DMS53 treated with DMSO at 0.1 percent for 48 hours (cell line): ENCODE results near the gene TRPM2.

Source experiments
- DNase-seq: peaks from one replicate; lab custom pipeline; 2025; ENCODE audit not compliant: unreplicated experiment; lab: John Stamatoyannopoulos, UW

The TRPM2 gene

DNA sequence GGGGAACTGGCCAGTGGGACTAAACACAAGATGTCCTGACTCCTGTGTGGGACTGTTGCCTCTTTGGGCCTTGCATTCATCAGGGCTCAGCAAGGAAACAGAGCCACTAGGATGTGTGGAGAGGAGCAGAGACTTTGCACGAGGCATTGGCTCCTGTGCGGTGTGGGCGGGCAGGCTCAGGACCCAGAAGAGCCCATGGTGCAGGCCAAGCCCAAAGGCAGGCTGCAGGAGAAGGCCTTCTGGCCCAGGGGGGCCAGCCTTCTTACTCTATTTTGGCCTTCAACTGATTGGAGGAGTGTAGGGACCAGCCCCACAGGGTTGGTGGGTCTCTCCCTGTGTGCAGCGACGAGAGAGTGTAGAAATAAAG is 125.4 kb downstream of the TRPM2 start:
- no peak for DNase-seq

GRCh38 chr21:44479556-44480199 is 126.3 kb downstream of the TRPM2 start:
- DNase-seq = peak; percentile 4

GRCh38 chr21:44480200-44481053 is 127.0 kb downstream of the TRPM2 start:
- no peak for DNase-seq

GRCh38 chr21:44482581-44483287 is 129.3 kb downstream of the TRPM2 start:
- no peak for DNase-seq

GRCh38 chr21:44483288-44484237 is 130.1 kb downstream of the TRPM2 start:
- no peak for DNase-seq

- DNase-seq = no peak
Observed at GRCh38 chr21:44484498-44485253, 131.3 kb downstream of the TRPM2 start.

DNA sequence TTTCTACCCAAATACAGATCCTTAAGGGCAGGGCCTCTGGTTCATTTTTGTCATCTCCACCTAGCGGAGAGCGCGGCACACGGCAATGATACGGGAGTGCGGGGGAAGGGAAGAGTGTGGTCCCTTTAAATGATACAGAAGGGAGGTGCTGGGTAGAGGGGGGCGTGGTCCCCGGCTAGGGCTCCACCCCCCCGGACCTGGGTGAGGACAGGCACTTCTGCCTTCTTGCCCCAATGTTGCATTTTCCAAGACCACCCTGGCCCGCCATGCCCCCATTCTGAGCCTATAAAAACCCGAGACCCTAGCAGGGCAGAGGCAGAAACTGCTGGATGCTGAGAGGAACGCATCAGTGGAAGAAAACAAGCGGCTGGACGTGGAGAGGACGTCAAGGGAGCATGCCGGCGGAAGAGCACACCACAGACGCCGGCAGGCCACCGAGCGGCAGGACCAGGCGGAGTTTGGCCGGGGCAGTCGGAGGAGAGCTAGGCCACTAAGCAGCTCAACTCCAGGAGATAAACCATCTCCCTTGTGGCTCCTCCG is 131.9 kb downstream of the TRPM2 start:
- no peak for DNase-seq

DNA sequence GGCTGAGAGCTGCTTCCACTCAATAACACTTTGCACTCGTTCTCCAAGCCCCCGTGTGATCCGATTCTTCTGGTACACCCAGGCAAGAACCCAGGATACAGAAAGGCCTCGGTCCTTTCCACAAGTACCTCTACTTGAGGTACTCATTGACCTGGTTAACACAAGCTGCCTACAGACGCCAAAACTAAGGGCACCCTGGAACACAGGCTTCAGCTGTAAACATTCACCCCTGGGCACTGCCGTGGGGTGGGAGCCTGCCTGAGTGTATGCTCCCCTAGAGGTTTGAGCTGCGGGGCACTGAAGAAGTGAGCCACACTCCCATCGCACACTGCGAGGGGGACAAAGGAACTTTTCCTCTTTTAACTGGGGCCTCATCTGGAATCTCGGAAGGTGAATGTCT is 132.4 kb downstream of the TRPM2 start:
- DNase-seq = no peak

- DNase-seq = no peak
Observed at GRCh38 chr21:44486302-44486701, 132.9 kb downstream of the TRPM2 start.

DNA sequence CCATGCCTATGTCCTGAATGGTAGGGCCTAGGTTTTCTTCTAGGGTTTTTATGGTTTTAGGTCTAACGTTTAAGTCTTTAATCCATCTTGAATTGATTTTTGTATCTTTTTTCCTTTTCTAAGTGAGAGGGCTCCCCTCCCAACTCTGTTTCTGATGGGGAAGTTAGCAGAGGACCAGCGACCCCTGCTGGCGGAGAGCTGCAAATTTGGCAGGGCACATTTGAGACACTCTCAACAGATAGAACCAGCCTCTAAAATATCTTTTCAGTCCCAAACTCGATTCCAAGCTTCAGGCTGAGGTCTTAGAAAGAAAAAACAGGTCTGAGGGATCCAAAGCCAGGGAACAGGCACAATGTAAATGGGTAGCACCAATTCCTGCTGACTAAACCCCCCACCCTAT is 134.4 kb downstream of the TRPM2 start:
- DNase-seq = no peak

DNA sequence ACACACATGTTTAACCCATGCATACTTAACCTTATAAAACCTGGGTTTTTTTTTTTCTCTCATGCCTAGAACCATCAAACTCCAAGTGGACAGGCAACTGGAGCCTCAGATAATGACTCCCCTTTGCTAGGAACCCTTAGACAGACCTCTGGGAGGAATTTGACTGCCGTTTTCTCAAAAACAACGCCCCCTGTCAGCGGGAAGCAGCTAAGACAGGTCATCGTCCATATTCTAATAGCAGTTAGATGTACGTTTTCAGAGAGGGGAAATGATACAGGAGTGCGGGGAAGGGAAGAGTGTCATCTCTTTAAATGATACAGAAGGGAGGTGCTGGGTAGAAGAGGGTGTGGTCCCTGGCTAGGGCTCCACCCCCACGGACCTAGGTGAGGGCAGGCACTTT is 136.5 kb downstream of the TRPM2 start:
- DNase-seq = no peak

DNA sequence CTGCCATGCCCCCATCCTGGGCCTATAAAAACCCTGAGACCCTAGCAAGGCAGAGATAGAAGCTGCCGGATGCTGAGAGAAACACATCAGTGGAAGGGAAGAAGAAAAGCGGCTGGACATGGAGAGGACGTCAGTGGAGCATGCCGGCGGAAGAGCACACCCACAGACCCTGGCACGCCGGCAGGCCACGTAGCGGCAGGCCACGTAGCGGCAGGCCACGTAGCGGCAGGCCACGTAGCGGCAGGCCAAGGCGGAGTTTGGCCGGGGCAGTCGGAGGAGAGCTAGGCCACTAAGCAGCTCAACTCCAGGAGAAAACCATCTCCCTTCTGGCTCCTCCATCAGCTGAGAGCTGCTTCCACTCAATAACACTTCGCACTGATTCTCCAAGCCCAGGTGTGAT is 137.0 kb downstream of the TRPM2 start:
- no peak for DNase-seq

DNA sequence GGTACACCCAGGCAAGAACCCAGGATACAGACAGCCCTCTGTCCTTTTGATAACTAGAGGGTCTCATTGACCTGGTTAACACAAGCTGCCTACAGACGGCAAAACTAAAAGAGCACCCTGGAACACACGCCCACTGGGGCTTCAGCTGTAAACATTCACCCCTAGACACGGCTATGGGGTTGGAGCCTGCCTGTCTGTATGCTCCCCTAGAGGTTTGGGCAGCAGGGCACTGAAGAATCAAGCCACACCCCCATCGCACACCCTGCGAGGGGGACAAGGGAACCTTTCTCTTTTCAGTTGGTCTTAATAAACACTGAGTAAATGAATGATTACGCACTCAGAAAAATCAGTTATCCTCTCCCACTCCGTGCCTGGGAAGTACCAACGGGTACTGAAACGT is 137.4 kb downstream of the TRPM2 start:
- no peak for DNase-seq
